Aorta (tissue), 5 donors: Measurements from ENCODE around the gene SCGB3A1. TPM values are rescaled to one million over a fixed set of nuclear protein-coding genes. Genes with fewer than 3 reads are reported as not detected.

Experiments used
- ATAC-seq: fragments of 200-7000 bp; cut with Tn5 transposase; one replicate; pipeline ENCODE4 v1.9.1; 2022; ENCODE audit warnings: moderate library complexity; ENCODE audit not compliant: low FRiP score
- DNase-seq, 2 donors: peaks; one replicate each; pipeline ENCODE4 v3.0.0-alpha.2; 2020
- H3K27ac ChIP-seq, 2 donors: one replicate each; pipeline ENCODE4 v1.5.1; 2013; ENCODE audit warnings: low read length in 2 of 2, mild to moderate bottlenecking in 2 of 2, moderate library complexity in 2 of 2, control low read depth in 1 of 2, inconsistent platforms in 1 of 2, low read depth in 1 of 2
- H3K27me3 ChIP-seq, 2 donors: one replicate each; pipeline ENCODE4 v1.6.1; 2013; ENCODE audit warnings: control low read depth in 1 of 2, low read length in 1 of 2, mild to moderate bottlenecking in 1 of 2, moderate library complexity in 1 of 2; ENCODE audit not compliant: insufficient read depth in 2 of 2, control insufficient read depth in 1 of 2
- H3K36me3 ChIP-seq, 2 donors: one replicate each; pipeline ENCODE4 v1.6.1; 2013; ENCODE audit warnings: control low read depth in 1 of 2, low read length in 1 of 2, mild to moderate bottlenecking in 1 of 2; ENCODE audit not compliant: insufficient read depth in 2 of 2, control insufficient read depth in 1 of 2
- H3K4me1 ChIP-seq, 2 donors: one replicate each; pipeline ENCODE4 v1.6.1; 2013; ENCODE audit warnings: low read length in 2 of 2, control low read depth in 1 of 2, mild to moderate bottlenecking in 1 of 2, moderate library complexity in 1 of 2; ENCODE audit not compliant: insufficient read depth in 2 of 2, control insufficient read depth in 1 of 2
- H3K4me3 ChIP-seq, 2 donors: one replicate each; pipeline ENCODE4 v1.5.1; 2013; ENCODE audit warnings: low read length in 2 of 2, control low read depth in 1 of 2, mild to moderate bottlenecking in 1 of 2
- H3K9me3 ChIP-seq: one replicate; pipeline ENCODE4 v1.6.1; 2013; ENCODE audit warnings: mild to moderate bottlenecking, low read length; ENCODE audit not compliant: control insufficient read depth
- WGBS, 2 donors: extraction: QIAGEN DNeasy Blood & Tissue Kit; methylation state at CpG; one replicate each; pipeline ENCODE4 v1.1.7; 2013; 5-methylcytosine and 5-hydroxymethylcytosine counted together
- intact Hi-C, 2 donors: fragments of 100-400 bp; cut with DNase I; formaldehyde crosslinking; loops; one replicate each; pipeline versions ENCODE4 v1.14.2 to v1.15.0; 2022
- polyA plus RNA-seq, 2 donors: library from polyadenylated mRNA; stranded (reverse); fragments of 200-250 nt; gene quantifications; one replicate each; pipeline ENCODE4 v1.2.3, GENCODE V29; 2013
- total RNA-seq, 2 donors: library from RNA; stranded (reverse); fragmentation: NEBNext Ultra II Directional; extraction: Animal tissue kit (Norgen Biotek cat#: 25700); gene quantifications; one replicate each; pipeline ENCODE4 v1.2.1, GENCODE V29; 2021
- donor health status: healthy with polysubstance abuse.
- donor health status: Bipolar disorder and iron deficiency.
- donor health status: DM: no; HTN: no; CAD: no.
- donor health status: DM: no; HTN: no; CAD: no.
- donor health status: DM: yes; HTN: yes; CAD: no.

SCGB3A1 gene
- total and polyA plus RNA-seq, 4 donors: 2.0 TPM; not detected in 3

DNA sequence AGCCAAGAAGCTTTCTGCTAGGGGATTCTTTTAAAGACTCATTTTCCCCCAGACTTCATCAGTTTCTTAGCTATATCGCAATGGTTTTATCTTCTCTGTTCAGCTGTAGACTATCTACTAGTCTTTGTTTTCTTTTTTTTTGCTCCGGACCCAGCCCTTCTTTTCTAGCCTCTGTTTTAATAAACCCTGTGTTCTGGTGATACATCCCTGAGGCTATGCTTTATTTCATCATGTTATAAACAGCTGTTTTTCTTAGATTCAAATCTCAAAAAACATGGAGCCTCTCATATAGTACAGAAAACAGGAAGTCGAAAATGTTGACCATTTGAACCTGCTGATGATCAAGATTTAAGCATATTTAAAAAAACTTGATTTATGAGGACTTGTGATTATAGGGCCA is 37.8 kb downstream of the SCGB3A1 start:
- 90 to 95% methylated on average over 3 of the region's 3 CpGs for whole genome bisulfite sequencing, 2 donors
- Histone ChIP-seq H3K27me3 (no peaks in the 10 kb centered on the region), H3K27ac (no peak overlapping the region), H3K4me3 (no peak overlapping the region), H3K9me3 (no peaks in the 10 kb centered on the region), H3K36me3 (peaks cover 0 to 2% of the 10 kb centered on the region in 2 donors), H3K4me1 (no peaks in the 10 kb centered on the region)
- ATAC-seq: no peak
- intact Hi-C loops: no loop called here
- no peak for DNase-seq

DNA sequence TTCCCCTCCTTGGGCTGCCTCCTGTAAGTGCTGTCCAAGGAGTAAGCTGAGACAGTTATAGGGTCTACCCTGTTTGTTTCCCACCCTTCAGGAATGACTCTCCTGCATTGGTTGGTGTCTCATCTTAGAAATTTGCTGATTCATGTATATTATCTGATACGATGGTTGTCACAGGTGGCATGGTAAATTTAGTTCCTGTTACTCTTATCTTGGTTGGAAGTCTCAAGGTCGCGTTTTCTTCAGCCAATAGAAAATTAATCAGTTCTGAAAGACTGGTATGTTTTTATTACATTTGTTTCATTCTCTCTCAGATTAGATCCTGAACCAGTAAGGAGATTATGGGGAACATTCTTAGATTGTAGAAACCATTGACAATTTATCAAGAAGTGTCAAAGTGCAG is 42.7 kb downstream of the SCGB3A1 start:
- H3K9me3 ChIP-seq: no peaks in the 10 kb centered on the region
- H3K4me3 ChIP-seq: no peak overlapping the region
- no peaks in the 10 kb centered on the region for H3K27me3 ChIP-seq
- ATAC-seq (no peak), DNase-seq (no peak)
- peaks cover 0 to 2% of the 10 kb centered on the region in 2 donors for H3K36me3 ChIP-seq
- intact Hi-C loops: no loop called here
- H3K27ac ChIP-seq: no peak overlapping the region
- H3K4me1 ChIP-seq: no peaks in the 10 kb centered on the region
- 51 to 57% methylated on average over 3 of the region's 3 CpGs for WGBS, 2 donors

DNA sequence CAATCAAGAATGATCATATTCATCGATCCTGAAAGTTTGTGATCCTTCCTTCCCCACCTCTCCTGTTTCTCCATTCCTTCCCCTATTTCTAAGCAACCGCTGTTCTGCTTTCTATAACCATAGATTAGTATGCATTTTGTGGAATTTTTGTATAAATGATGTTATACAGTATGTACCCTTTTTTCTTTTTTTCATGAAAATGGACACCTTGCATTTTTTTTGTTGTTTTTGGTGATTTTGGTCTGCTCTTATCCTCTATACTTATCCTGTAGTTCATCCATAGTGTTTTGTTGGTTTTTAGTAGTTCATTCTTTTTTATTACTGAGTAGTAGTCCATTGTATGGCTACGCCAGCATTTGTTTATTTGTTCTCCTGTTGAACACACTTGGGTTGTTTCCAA is 46.1 kb downstream of the SCGB3A1 start:
- DNase-seq (no peak), ATAC-seq (no peak)
- Histone ChIP-seq H3K27ac (no peak overlapping the region), H3K9me3 (no peaks in the 10 kb centered on the region), H3K27me3 (no peaks in the 10 kb centered on the region), H3K4me1 (no peaks in the 10 kb centered on the region), H3K36me3 (peaks cover 0 to 2% of the 10 kb centered on the region in 2 donors), H3K4me3 (no peak overlapping the region)
- 96 to 99% methylated on average over 3 of the region's 3 CpGs for WGBS, 2 donors
- intact Hi-C loops: no loop called here

DNA sequence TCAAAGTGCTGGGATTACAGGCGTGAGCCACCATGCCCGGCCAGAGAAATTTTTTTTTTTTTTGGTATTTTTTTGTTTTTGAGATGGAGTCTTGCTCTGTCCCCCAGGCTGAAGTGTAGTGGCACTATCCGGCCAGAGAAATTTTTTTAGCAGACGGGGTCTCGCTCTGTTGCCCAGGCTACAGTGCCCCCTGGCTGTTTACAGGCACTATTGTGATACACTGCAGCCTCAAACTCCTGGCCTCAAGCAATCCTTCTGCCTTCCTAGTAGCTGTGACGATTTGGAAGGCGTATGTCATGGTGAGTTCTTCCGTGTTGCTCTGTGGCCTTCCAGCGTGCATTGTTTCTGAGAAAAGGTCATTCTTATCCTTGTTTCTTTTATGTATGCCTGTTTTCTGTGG is 49.6 kb downstream of the SCGB3A1 start:
- Histone ChIP-seq H3K4me1 (no peaks in the 10 kb centered on the region), H3K27ac (no peak overlapping the region), H3K27me3 (no peaks in the 10 kb centered on the region), H3K36me3 (peaks cover 0 to 2% of the 10 kb centered on the region in 2 donors), H3K9me3 (no peaks in the 10 kb centered on the region), H3K4me3 (no peak overlapping the region)
- ATAC-seq: no peak
- no peak for DNase-seq
- intact Hi-C loops: no loop called here
- WGBS, 2 donors: 85 to 91% methylated on average over 9 of the region's 9 CpGs

Other genes starting within 250 kb of the SCGB3A1 start
- 10 to 100 TPM; 60.1 to 60.2 TPM for gene GFPT2, start 238.2 kb downstream of the SCGB3A1 start, total RNA-seq
- gene GFPT2, start 238.2 kb downstream of the SCGB3A1 start, polyA plus RNA-seq: 1 to 10 TPM; 1.1 to 3.7 TPM
- 10 to 100 TPM; 16.4 to 17.6 TPM for gene CNOT6, start 97.1 kb downstream of the SCGB3A1 start, total RNA-seq
- gene CNOT6, start 97.1 kb downstream of the SCGB3A1 start, polyA plus RNA-seq: 10 to 100 TPM in 1 of 2 donors, 1 to 10 TPM in 1; 6.2 to 12.0 TPM
- gene FLT4, start 58.1 kb upstream of the SCGB3A1 start, total RNA-seq: 10 to 100 TPM; 13.7 to 22.1 TPM
- 1 to 10 TPM in 1 of 2 donors, under 1 TPM in 1; 0.13 to 1.6 TPM for gene FLT4, start 58.1 kb upstream of the SCGB3A1 start, polyA plus RNA-seq
- gene OR2Y1, start 148.6 kb upstream of the SCGB3A1 start, total RNA-seq: not detected
- not detected for gene OR2Y1, start 148.6 kb upstream of the SCGB3A1 start, polyA plus RNA-seq
- gene MGAT1, start 211.3 kb upstream of the SCGB3A1 start, total RNA-seq: 100 to 1,000 TPM; 143 to 180 TPM
- gene MGAT1, start 211.3 kb upstream of the SCGB3A1 start, polyA plus RNA-seq: 10 to 100 TPM; 60.5 to 79.5 TPM